B cell (primary cell): ENCODE measurements around the gene ZCCHC24. TPM values are rescaled to one million over a fixed set of nuclear protein-coding genes. Genes with fewer than 3 reads are reported as not detected.

Experiments used
- ATAC-seq: fragments of 200-7000 bp; cut with Tn5 transposase; one replicate; pipeline ENCODE4 v1.10.0; 2021; ENCODE audit warnings: low read depth, mild to moderate bottlenecking, moderate number of reproducible peaks, moderate library complexity
- CTCF ChIA-PET: fragments of 350-600 bp; sonication (Branson Sonifier 250); formaldehyde crosslinking; loops from one replicate; lab custom pipeline; 2021; ENCODE audit warnings: antibody characterized with exemption, inconsistent platforms; lab: Charles Lee
- POLR2A ChIA-PET: fragments of 350-600 bp; sonication (Branson Sonifier 250); formaldehyde crosslinking; loops from one replicate; lab custom pipeline; 2021; ENCODE audit warnings: antibody characterized with exemption; lab: Charles Lee
- DNase-seq: peaks from one replicate; pipeline ENCODE4 v3.0.0; 2013
- H2AFZ ChIP-seq: 2 replicates; pipeline ENCODE4 v1.6.1; 2012; ENCODE audit warnings: mild to moderate bottlenecking, low read depth, low read length; ENCODE audit not compliant: insufficient read depth, poor library complexity, severe bottlenecking
- H3K27ac ChIP-seq, 2 donors: 1 replicate in 1 of 2; 2 replicates in 1 of 2; pipeline ENCODE4 v1.5.1; 2012 to 2013; ENCODE audit warnings: low read length in 2 of 2, mild to moderate bottlenecking in 2 of 2, moderate library complexity in 1 of 2
- H3K27me3 ChIP-seq, 4 experiments: fragments of 200-600 bp in 1 of 4; sonication (generic) in 1 of 4; replicated peaks in 1 of 4; 1 replicate in 2 of 4; 2 replicates in 2 of 4; pipeline versions ENCODE4 v1.6.1 to v1.7.0; 2013 to 2016; ENCODE audit warnings: low read length in 3 of 4, mild to moderate bottlenecking in 2 of 4, mixed read lengths in 1 of 4, moderate library complexity in 1 of 4; ENCODE audit not compliant: insufficient read depth in 4 of 4, control insufficient read depth in 3 of 4; ENCODE audit errors: control extremely low read depth in 1 of 4
- H3K36me3 ChIP-seq, 2 experiments: replicated peaks in 1 of 2; 1 replicate in 1 of 2; 2 replicates in 1 of 2; pipeline versions ENCODE4 v1.6.1 to v1.7.1; 2013; ENCODE audit warnings: low read length in 1 of 2; ENCODE audit not compliant: insufficient read depth in 2 of 2, control insufficient read depth in 1 of 2; ENCODE audit errors: control extremely low read depth in 1 of 2, extremely low read depth in 1 of 2
- H3K4me1 ChIP-seq, 2 donors: fragments of 200-600 bp in 1 of 2; sonication (generic) in 1 of 2; 1 replicate in 1 of 2; 2 replicates in 1 of 2; pipeline versions ENCODE4 v1.5.1 to v1.6.1; 2013 to 2017; ENCODE audit warnings: low read length in 2 of 2; ENCODE audit not compliant: control insufficient read depth in 2 of 2, insufficient read depth in 2 of 2
- H3K4me2 ChIP-seq: replicated peaks from 2 replicates; pipeline ENCODE3; 2012; ENCODE audit warnings: mild to moderate bottlenecking, low read depth, low read length; ENCODE audit not compliant: poor library complexity, severe bottlenecking
- H3K4me3 ChIP-seq, 5 experiments: fragments of 200-600 bp in 1 of 5; sonication (generic) in 1 of 5; 1 replicate in 3 of 5; 2 replicates in 2 of 5; pipeline versions ENCODE4 v1.5.1 to v1.7.0; 2011 to 2016; ENCODE audit warnings: low read length in 4 of 5, mild to moderate bottlenecking in 4 of 5, low read depth in 2 of 5, control low read depth in 1 of 5, moderate library complexity in 1 of 5; ENCODE audit not compliant: insufficient read depth in 1 of 5; ENCODE audit errors: control extremely low read depth in 1 of 5, extremely low read depth in 1 of 5
- H3K79me2 ChIP-seq: fragments of 200-600 bp; sonication (generic); one replicate; pipeline ENCODE4 v1.6.0; 2016; ENCODE audit warnings: low read length; ENCODE audit not compliant: control insufficient read depth, insufficient read depth
- H3K9ac ChIP-seq: fragments of 200-600 bp; sonication (generic); 2 replicates; pipeline ENCODE4 v1.6.1; 2017; ENCODE audit warnings: mild to moderate bottlenecking, low read length, moderate library complexity
- H3K9me3 ChIP-seq, 3 donors: one replicate each; pipeline versions ENCODE4 v1.6.1 to v1.7.1; 2013; ENCODE audit warnings: low read length in 2 of 3; ENCODE audit not compliant: control insufficient read depth in 2 of 3, insufficient read depth in 1 of 3; ENCODE audit errors: control extremely low read depth in 1 of 3
- H4K20me1 ChIP-seq: 2 replicates; pipeline ENCODE4 v1.6.0; 2012; ENCODE audit warnings: mild to moderate bottlenecking, low read length; ENCODE audit not compliant: insufficient read depth, control insufficient read depth, poor library complexity, severe bottlenecking
- H3K27ac Mint-ChIP-seq: one replicate; pipeline ENCODE4 v1.8.0; 2021; ENCODE audit warnings: mixed read lengths
- H3K27me3 Mint-ChIP-seq: one replicate; pipeline ENCODE4 v1.8.0; 2021; ENCODE audit warnings: mixed read lengths
- H3K4me1 Mint-ChIP-seq: one replicate; pipeline ENCODE4 v1.8.0; 2021; ENCODE audit warnings: mixed read lengths
- H3K4me3 Mint-ChIP-seq: one replicate; pipeline ENCODE4 v1.8.0; 2021; ENCODE audit warnings: mixed read lengths
- H3K9me3 Mint-ChIP-seq: one replicate; pipeline ENCODE4 v1.8.0; 2022; ENCODE audit warnings: mixed read lengths; ENCODE audit not compliant: insufficient read depth
- EZH2 ChIP-seq: IDR thresholded peaks from 2 replicates; pipeline ENCODE4 v1.6.1; 2012; ENCODE audit warnings: borderline replicate concordance, low read depth, mild to moderate bottlenecking, moderate library complexity, low read length; ENCODE audit not compliant: insufficient read depth, poor library complexity, severe bottlenecking
- WGBS: methylation state at CpG from one replicate; pipeline ENCODE4 v1.1.5; 2013; ENCODE audit warnings: missing lambda C conversion rate; ENCODE audit not compliant: insufficient coverage; 5-methylcytosine and 5-hydroxymethylcytosine counted together
- intact Hi-C: fragments of 100-400 bp; cut with micrococcal nuclease; formaldehyde crosslinking; loops from one replicate; pipeline ENCODE4 v1.10.0; 2022
- polyA plus RNA-seq: library from polyadenylated mRNA; depleted of rRNA; stranded (reverse); fragments of >200 nt; gene quantifications from 2 replicates; pipeline ENCODE4 v1.2.3, GENCODE V29; 2012
- total RNA-seq, 2 donors: library from RNA; stranded (reverse); fragments of 120-200 nt in 1 of 2; gene quantifications; 1 replicate in 1 of 2; 2 replicates in 1 of 2; pipeline versions ENCODE4 v1.2.3 to v1.2.4, GENCODE V29; 2013 to 2022
- TF ChIP-seq, protein P1 (sequence below): fragments of 200-600 bp; IDR thresholded peaks from one replicate; pipeline ENCODE4 v1.8.0; 2022; ENCODE audit warnings: antibody characterized with exemption, mild to moderate bottlenecking

The ZCCHC24 gene
- total and polyA plus RNA-seq, 2 donors (not counting 1 experiment from before 2014, with no cell fraction given) = 0.34 to 2.3 TPM

- H3K4me3 Mint-ChIP-seq = no peak overlapping the region
- intact Hi-C loops = no loop called here
- 97% methylated on average over 11 of the region's 12 CpGs for WGBS
- H4K20me1 ChIP-seq = no peaks in the 10 kb centered on the region
- H3K4me1 Mint-ChIP-seq = peaks cover 5% of the 10 kb centered on the region
- CTCF ChIA-PET = interaction anchor here (5.0 kb wide), 1 partner anchor 111 kb away, joined by 124 read pairs; no protein-coding TSS in a partner anchor
- no peak overlapping the region for H3K9ac ChIP-seq
- TF ChIP-seq EZH2 = no peak
- TF ChIP-seq, protein P1, sequence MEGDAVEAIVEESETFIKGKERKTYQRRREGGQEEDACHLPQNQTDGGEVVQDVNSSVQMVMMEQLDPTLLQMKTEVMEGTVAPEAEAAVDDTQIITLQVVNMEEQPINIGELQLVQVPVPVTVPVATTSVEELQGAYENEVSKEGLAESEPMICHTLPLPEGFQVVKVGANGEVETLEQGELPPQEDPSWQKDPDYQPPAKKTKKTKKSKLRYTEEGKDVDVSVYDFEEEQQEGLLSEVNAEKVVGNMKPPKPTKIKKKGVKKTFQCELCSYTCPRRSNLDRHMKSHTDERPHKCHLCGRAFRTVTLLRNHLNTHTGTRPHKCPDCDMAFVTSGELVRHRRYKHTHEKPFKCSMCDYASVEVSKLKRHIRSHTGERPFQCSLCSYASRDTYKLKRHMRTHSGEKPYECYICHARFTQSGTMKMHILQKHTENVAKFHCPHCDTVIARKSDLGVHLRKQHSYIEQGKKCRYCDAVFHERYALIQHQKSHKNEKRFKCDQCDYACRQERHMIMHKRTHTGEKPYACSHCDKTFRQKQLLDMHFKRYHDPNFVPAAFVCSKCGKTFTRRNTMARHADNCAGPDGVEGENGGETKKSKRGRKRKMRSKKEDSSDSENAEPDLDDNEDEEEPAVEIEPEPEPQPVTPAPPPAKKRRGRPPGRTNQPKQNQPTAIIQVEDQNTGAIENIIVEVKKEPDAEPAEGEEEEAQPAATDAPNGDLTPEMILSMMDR = no peak
- H3K79me2 ChIP-seq = no peaks in the 10 kb centered on the region
- H3K27me3 Mint-ChIP-seq = peaks cover 4% of the 10 kb centered on the region
- no peak overlapping the region for H2AFZ ChIP-seq
- H3K9me3 Mint-ChIP-seq = no peaks in the 10 kb centered on the region
- POLR2A ChIA-PET = no interaction called here
- ATAC-seq = no peak
- no peak overlapping the region for H3K27ac ChIP-seq
- H3K27me3 ChIP-seq = peaks cover 0 to 4% (median 0%) of the 10 kb centered on the region in 4 experiments
- H3K4me3 ChIP-seq = no peak overlapping the region
- peaks cover 0 to 4% (median 1%) of the 10 kb centered on the region in 3 donors for H3K9me3 ChIP-seq
- H3K36me3 ChIP-seq = no peaks in the 10 kb centered on the region
- H3K4me1 ChIP-seq = peaks cover 0 to 2% of the 10 kb centered on the region in 2 donors
- DNase-seq = no peak
- H3K4me2 ChIP-seq = no peak overlapping the region
- H3K27ac Mint-ChIP-seq = no peak overlapping the region
Observed at GRCh38 chr10:79376751-79377556, 68.5 kb downstream of the ZCCHC24 start.

GRCh38 chr10:79376078-79376628 lies 69.3 kb downstream of the ZCCHC24 start:
- CTCF ChIA-PET = interaction anchor here (1.0 to 5.0 kb wide), 6 partner anchors 68 to 181 kb away, joined by 3 to 124 read pairs (median 4); no protein-coding TSS in a partner anchor
- Histone ChIP-seq H4K20me1 (no peaks in the 10 kb centered on the region), H3K27ac (no peak overlapping the region), H3K4me1 (peaks cover 0 to 2% of the 10 kb centered on the region in 2 donors), H3K9ac (no peak overlapping the region), H3K36me3 (no peaks in the 10 kb centered on the region), H3K27me3 (peaks cover 0 to 4% (median 0%) of the 10 kb centered on the region in 4 experiments), H3K4me3 (no peak overlapping the region), H3K79me2 (no peaks in the 10 kb centered on the region), H2AFZ (no peak overlapping the region), H3K9me3 (peaks cover 1 to 4% (median 4%) of the 10 kb centered on the region in 3 donors), H3K4me2 (no peak overlapping the region)
- Mint-ChIP-seq H3K27me3 (peaks cover 6% of the 10 kb centered on the region), H3K4me1 (peaks cover 5% of the 10 kb centered on the region), H3K27ac (no peak overlapping the region), H3K9me3 (no peaks in the 10 kb centered on the region), H3K4me3 (no peak overlapping the region)
- ATAC-seq (no peak), DNase-seq (no peak)
- WGBS = 84% methylated on average over 11 of the region's 11 CpGs
- intact Hi-C loops = no loop called here
- TF ChIP-seq, protein P1 = no peak
- no peak for TF ChIP-seq EZH2
- POLR2A ChIA-PET = no interaction called here
